HepG2 (cell line): ENCODE measurements around the gene ARPC3. TPM values are rescaled to one million over a fixed set of nuclear protein-coding genes. Genes with fewer than 3 reads are reported as not detected.

ENCODE experiments used
- CBFB ChIP-seq: sonication (generic); formaldehyde crosslinking; IDR thresholded peaks from 2 replicates; pipeline ENCODE4 v1.4.0; 2020; ENCODE audit warnings: missing genetic modification reagents
- CSRNP1 ChIP-seq: sonication (generic); formaldehyde crosslinking; IDR thresholded peaks from 2 replicates; pipeline ENCODE4 v1.8.1; 2023; ENCODE audit warnings: mild to moderate bottlenecking, missing genetic modification reagents
- ELK4 ChIP-seq: sonication (generic); formaldehyde crosslinking; IDR thresholded peaks from 2 replicates; pipeline ENCODE4 v1.9.0; 2021; ENCODE audit warnings: missing genetic modification reagents, borderline replicate concordance
- GATAD1 ChIP-seq: IDR thresholded peaks from 2 replicates; pipeline ENCODE4 v1.6.1; 2016; ENCODE audit warnings: missing genetic modification reagents, missing compliant biosample characterization
- HHEX ChIP-seq: IDR thresholded peaks from 2 replicates; pipeline ENCODE4 v1.6.1; 2016; ENCODE audit warnings: control low read depth
- HNRNPLL ChIP-seq: fragments of 200-400 bp; formaldehyde crosslinking; IDR thresholded peaks from 2 replicates; pipeline ENCODE4 v1.6.1; 2017; ENCODE audit warnings: mild to moderate bottlenecking, low read depth, low read length; ENCODE audit not compliant: poor library complexity, severe bottlenecking
- JUNB ChIP-seq: sonication (generic); formaldehyde crosslinking; IDR thresholded peaks from 2 replicates; pipeline ENCODE4 v1.8.0; 2022; ENCODE audit warnings: missing genetic modification reagents, mild to moderate bottlenecking, borderline replicate concordance
- KLF9 ChIP-seq: IDR thresholded peaks from 2 replicates; pipeline ENCODE4 v1.6.1; 2016; ENCODE audit warnings: low read depth
- NFYC ChIP-seq: IDR thresholded peaks from 2 replicates; pipeline ENCODE4 v1.6.1; 2016; ENCODE audit warnings: missing genetic modification reagents, missing compliant biosample characterization
- PATZ1 ChIP-seq: sonication (generic); formaldehyde crosslinking; IDR thresholded peaks from 2 replicates; pipeline ENCODE4 v1.4.0; 2020; ENCODE audit warnings: missing genetic modification reagents
- REPIN1 ChIP-seq: sonication (generic); formaldehyde crosslinking; IDR thresholded peaks from 2 replicates; pipeline ENCODE4 v1.8.0; 2022; ENCODE audit warnings: missing genetic modification reagents, low read depth, mild to moderate bottlenecking, borderline replicate concordance
- SETDB1 ChIP-seq: sonication (generic); formaldehyde crosslinking; IDR thresholded peaks from 2 replicates; pipeline ENCODE4 v1.5.1; 2020; ENCODE audit warnings: missing genetic modification reagents, mild to moderate bottlenecking, borderline replicate concordance
- TBP ChIP-seq: sonication (generic); formaldehyde crosslinking; IDR thresholded peaks from 2 replicates; pipeline ENCODE4 v1.5.0; 2020; ENCODE audit warnings: missing genetic modification reagents
- ZBTB37 ChIP-seq: sonication (generic); formaldehyde crosslinking; IDR thresholded peaks from 2 replicates; pipeline ENCODE4 v1.4.0; 2020; ENCODE audit warnings: mild to moderate bottlenecking, missing genetic modification reagents
- ZBTB44 ChIP-seq: sonication (generic); formaldehyde crosslinking; IDR thresholded peaks from 2 replicates; pipeline ENCODE4 v1.4.0; 2020; ENCODE audit warnings: missing genetic modification reagents
- ZNF280D ChIP-seq: sonication (generic); formaldehyde crosslinking; IDR thresholded peaks from 2 replicates; pipeline ENCODE4 v1.5.1; 2020; ENCODE audit warnings: mild to moderate bottlenecking, missing genetic modification reagents
- ZNF703 ChIP-seq: sonication (generic); formaldehyde crosslinking; IDR thresholded peaks from 2 replicates; pipeline ENCODE4 v1.5.1; 2020; ENCODE audit warnings: missing genetic modification reagents, mild to moderate bottlenecking, moderate library complexity, borderline replicate concordance
- polyA plus RNA-seq, 8 experiments: library from polyadenylated mRNA; depleted of rRNA in 3 of 8; stranded (reverse) in 7 of 8; unstranded in 1 of 8; fragments of >200 nt; fragmentation: Illumina TruSeq in 4 of 8; extraction: Trizol in 4 of 8; gene quantifications; 2 replicates each; pipeline versions ENCODE4 v1.2.1 to v1.2.3, GENCODE V29; 2011 to 2016; ENCODE audit warnings: low read depth in 4 of 8, missing spikeins in 1 of 8, mixed read lengths in 1 of 8; ENCODE audit not compliant: insufficient read depth in 1 of 8
- total RNA-seq, 5 experiments: library from RNA; depleted of rRNA; stranded (reverse); fragments of >200 nt; fragmentation: Illumina TruSeq; extraction: Trizol; gene quantifications; 2 replicates each; pipeline ENCODE4 v1.2.3, GENCODE V29; 2016; ENCODE audit warnings: low read depth in 1 of 5

ARPC3 gene
- total and polyA plus RNA-seq, 2 of the 13 experiments (the other 11 are each of a cell fraction or from before 2014, with no cell fraction given) = 32.7 to 234 TPM

- TF ChIP-seq JUNB = no peak
- no peak for TF ChIP-seq ZBTB37 (CRISPR knock-in tag)
- peak; percentile 93; the same call in 1 of the 2 replicates for TF ChIP-seq ELK4 (CRISPR knock-in tag)
- no peak for TF ChIP-seq ZNF280D (CRISPR knock-in tag)
- TF ChIP-seq HNRNPLL = peak; percentile 66
- 0 out of 2 replicates have a peak, but pooled peaks have one; percentile 53 for TF ChIP-seq KLF9 (CRISPR knock-in tag)
- TF ChIP-seq ZNF703 (CRISPR knock-in tag) = no peak
- TF ChIP-seq CBFB (CRISPR knock-in tag) = 0 out of 2 replicates have a peak, but pooled peaks have one; percentile 21
- TF ChIP-seq NFYC (CRISPR knock-in tag) = no peak
- TF ChIP-seq SETDB1 (CRISPR knock-in tag) = no peak
- peak; percentile 68 for TF ChIP-seq REPIN1 (CRISPR knock-in tag)
- TF ChIP-seq GATAD1 (CRISPR knock-in tag) = peak; percentile 94
- no peak for TF ChIP-seq TBP (CRISPR knock-in tag)
- peak; percentile 70 for TF ChIP-seq PATZ1 (CRISPR knock-in tag)
- no peak for TF ChIP-seq HHEX (CRISPR knock-in tag)
- no peak for TF ChIP-seq ZBTB44
- peak; percentile 68; the same call in 1 of the 2 replicates for TF ChIP-seq CSRNP1 (CRISPR knock-in tag)
Observed at GRCh38 chr12:110449799-110450497, at the start of gene ARPC3 (continued).
